HG03060 (cell line): Measurements from ENCODE around the gene SEH1L.
"Not testable (repeated sequence)": the region's sequence is repeated elsewhere in the genome, so short reads cannot be mapped to it uniquely, and the experiment has no call there.

Source experiments
- ATAC-seq: cut with Tn5 transposase; IDR thresholded peaks from one replicate; pipeline ENCODE4 v1.9.1; 2021; ENCODE audit warnings: low read depth, moderate number of reproducible peaks; ENCODE audit not compliant: unreplicated experiment

SEH1L gene

GRCh38 chr18:12947285-12948049, at the start of gene SEH1L:
Gene SEH1L, plus strand, starts transcription at chr18:12948011. Its CDS starts 111 bp downstream, at chr18:12948122.
- peak; percentile 23 for ATAC-seq

GRCh38 chr18:12901208-12901607, 46.6 kb upstream of the SEH1L start:
- not testable (repeated sequence) for ATAC-seq

- no peak for ATAC-seq
Measured at GRCh38 chr18:12904012-12904516, 43.7 kb upstream of the SEH1L start.

GRCh38 chr18:12906119-12906518, 41.7 kb upstream of the SEH1L start:
- ATAC-seq: no peak

GRCh38 chr18:12906773-12907172, 41.0 kb upstream of the SEH1L start:
- ATAC-seq: no peak

GRCh38 chr18:12907258-12907925, 40.4 kb upstream of the SEH1L start:
- ATAC-seq: no peak

- ATAC-seq: no peak
Measured at GRCh38 chr18:12908706-12909105, 39.1 kb upstream of the SEH1L start.

GRCh38 chr18:12911025-12911928, 36.5 kb upstream of the SEH1L start:
- ATAC-seq: no peak

- ATAC-seq: no peak
Measured at GRCh38 chr18:12911929-12912703, 35.7 kb upstream of the SEH1L start.

GRCh38 chr18:12921178-12921577, 26.6 kb upstream of the SEH1L start:
- no peak for ATAC-seq

GRCh38 chr18:12922266-12922665, 25.5 kb upstream of the SEH1L start:
- no peak for ATAC-seq

GRCh38 chr18:12924616-12925015, 23.2 kb upstream of the SEH1L start:
- no peak for ATAC-seq

- ATAC-seq: no peak
Measured at GRCh38 chr18:12928206-12928605, 19.6 kb upstream of the SEH1L start.

- no peak for ATAC-seq
Measured at GRCh38 chr18:12928641-12929040, 19.2 kb upstream of the SEH1L start.

GRCh38 chr18:12929477-12930083, 18.2 kb upstream of the SEH1L start:
- ATAC-seq: no peak

- ATAC-seq: no peak
Measured at GRCh38 chr18:12930376-12930775, 17.4 kb upstream of the SEH1L start.

GRCh38 chr18:12930908-12931307, 16.9 kb upstream of the SEH1L start:
- no peak for ATAC-seq

GRCh38 chr18:12933327-12933726, 14.5 kb upstream of the SEH1L start:
- ATAC-seq: no peak

GRCh38 chr18:12934454-12935071, 13.2 kb upstream of the SEH1L start:
- no peak for ATAC-seq
